H1 (cell line): ENCODE measurements around the gene AFF1. TPM values are rescaled to one million over a fixed set of nuclear protein-coding genes. Genes with fewer than 3 reads are reported as not detected.

ENCODE experiments used
- CTCF ChIA-PET: fragments of 300-600 bp; sonication (Branson Sonifier 250); formaldehyde crosslinking; loops from one replicate; lab custom pipeline; 2021; ENCODE audit not compliant: partially characterized antibody; lab: Charles Lee
- POLR2A ChIA-PET: fragments of 300-600 bp; sonication (Branson Sonifier 250); formaldehyde crosslinking; loops from one replicate; lab custom pipeline; 2021; ENCODE audit warnings: inconsistent platforms; ENCODE audit not compliant: partially characterized antibody; lab: Charles Lee
- DNase-seq, 2 experiments: peaks; one replicate each; pipeline versions ENCODE4 v3.0.0 to v3.0.0-alpha.2; 2010 to 2022; ENCODE audit warnings: low spot score in 2 of 2, low read depth in 1 of 2, mixed read lengths in 1 of 2
- FAIRE-seq: peaks from 2 replicates; lab custom pipeline; 2011; peaks lifted over from hg19 to GRCh38; lab: Jason Lieb, UNC
- H2AFZ ChIP-seq: 2 replicates; pipeline ENCODE4 v1.8.1; 2012; ENCODE audit warnings: low read length, inconsistent platforms
- H2AK5ac ChIP-seq: 2 replicates; pipeline ENCODE4 v1.6.1; 2013; ENCODE audit warnings: low read depth, low read length
- H2BK120ac ChIP-seq: replicated peaks from 2 replicates; pipeline ENCODE3; 2013; ENCODE audit warnings: low read depth, low read length, inconsistent platforms
- H2BK12ac ChIP-seq: 2 replicates; pipeline ENCODE4 v1.6.1; 2013; ENCODE audit warnings: low read depth, low read length
- H2BK15ac ChIP-seq: 2 replicates; pipeline ENCODE4 v1.6.1; 2013; ENCODE audit warnings: low read length
- H2BK20ac ChIP-seq: 2 replicates; pipeline ENCODE4 v1.6.1; 2013; ENCODE audit warnings: low read length
- H2BK5ac ChIP-seq: 2 replicates; pipeline ENCODE4 v1.6.1; 2013; ENCODE audit warnings: low read depth, low read length
- H3K14ac ChIP-seq: 2 replicates; pipeline ENCODE4 v1.6.1; 2013; ENCODE audit warnings: inconsistent platforms; ENCODE audit not compliant: insufficient read length
- H3K18ac ChIP-seq: 2 replicates; pipeline ENCODE4 v1.6.1; 2013; ENCODE audit warnings: low read length; ENCODE audit errors: extremely low read depth
- H3K23ac ChIP-seq: 2 replicates; pipeline ENCODE4 v1.6.1; 2013; ENCODE audit warnings: inconsistent platforms; ENCODE audit not compliant: insufficient read length
- H3K23me2 ChIP-seq: 2 replicates; pipeline ENCODE4 v1.6.1; 2013; ENCODE audit warnings: low read depth, low read length
- H3K27ac ChIP-seq: 2 replicates; pipeline ENCODE4 v1.6.1; 2011; ENCODE audit warnings: low read depth, low read length, inconsistent platforms
- H3K27me3 ChIP-seq, 4 experiments: replicated peaks in 1 of 4; 1 replicate in 1 of 4; 2 replicates in 3 of 4; pipeline versions ENCODE4 v1.6.1 to v1.8.1; 2011 to 2013; ENCODE audit warnings: low read length in 3 of 4, mild to moderate bottlenecking in 3 of 4, inconsistent platforms in 2 of 4, mixed read lengths in 2 of 4, moderate library complexity in 1 of 4; ENCODE audit not compliant: control insufficient read depth in 3 of 4, insufficient read depth in 3 of 4; ENCODE audit errors: extremely low read depth in 1 of 4
- H3K36me3 ChIP-seq, 4 experiments: 2 replicates each; pipeline versions ENCODE4 v1.6.1 to v1.8.1; 2011 to 2013; ENCODE audit warnings: mild to moderate bottlenecking in 4 of 4, low read length in 3 of 4, moderate library complexity in 2 of 4, control low read depth in 1 of 4, inconsistent platforms in 1 of 4; ENCODE audit not compliant: insufficient read depth in 4 of 4, control insufficient read depth in 2 of 4
- H3K4ac ChIP-seq: replicated peaks from 2 replicates; pipeline ENCODE3; 2013; ENCODE audit warnings: low read length, low read depth, mixed read lengths, inconsistent platforms; ENCODE audit not compliant: insufficient read length
- H3K4me1 ChIP-seq, 4 experiments: replicated peaks in 1 of 4; 1 replicate in 1 of 4; 2 replicates in 3 of 4; pipeline versions ENCODE4 v1.6.1 to v1.8.1; 2011 to 2013; ENCODE audit warnings: low read length in 3 of 4, inconsistent platforms in 2 of 4, mixed read lengths in 1 of 4; ENCODE audit not compliant: insufficient read depth in 4 of 4, control insufficient read depth in 3 of 4
- H3K4me2 ChIP-seq, 2 experiments: 2 replicates each; pipeline versions ENCODE4 v1.6.1 to v1.8.1; 2011 to 2013; ENCODE audit warnings: low read depth in 2 of 2, low read length in 2 of 2, control low read depth in 1 of 2, inconsistent platforms in 1 of 2, mild to moderate bottlenecking in 1 of 2; ENCODE audit not compliant: insufficient read depth in 1 of 2
- H3K4me3 ChIP-seq, 4 experiments: fragments of 200-600, 300-600 bp in 1 of 4; sonication (generic), shearing (Covaris generic), sonication (Bioruptor Twin) in 1 of 4; 2 replicates each; pipeline versions ENCODE4 v1.5.1 to v1.8.1; 2011 to 2016; ENCODE audit warnings: low read length in 4 of 4, low read depth in 3 of 4, control low read depth in 2 of 4, inconsistent platforms in 2 of 4, mild to moderate bottlenecking in 2 of 4, mixed read lengths in 1 of 4, moderate library complexity in 1 of 4; ENCODE audit not compliant: insufficient read depth in 2 of 4; ENCODE audit errors: extremely low read depth in 1 of 4
- H3K56ac ChIP-seq: replicated peaks from 2 replicates; pipeline ENCODE3; 2013; ENCODE audit warnings: low read depth, mild to moderate bottlenecking, mixed read lengths, low read length, inconsistent platforms; ENCODE audit not compliant: insufficient read length
- H3K79me1 ChIP-seq: 2 replicates; pipeline ENCODE4 v1.6.1; 2013; ENCODE audit warnings: low read depth, low read length, control low read depth
- H3K79me2 ChIP-seq, 2 experiments: 2 replicates each; pipeline versions ENCODE4 v1.6.1 to v1.8.1; 2012 to 2013; ENCODE audit warnings: low read length in 2 of 2, mild to moderate bottlenecking in 2 of 2, inconsistent platforms in 1 of 2; ENCODE audit not compliant: insufficient read depth in 2 of 2, control insufficient read depth in 1 of 2
- H3K9ac ChIP-seq, 4 experiments: replicated peaks in 1 of 4; 1 replicate in 1 of 4; 2 replicates in 3 of 4; pipeline versions ENCODE4 v1.6.1 to v1.8.1; 2011 to 2013; ENCODE audit warnings: low read depth in 3 of 4, low read length in 3 of 4, control low read depth in 2 of 4, mild to moderate bottlenecking in 2 of 4, moderate library complexity in 2 of 4, inconsistent platforms in 1 of 4; ENCODE audit errors: extremely low read depth in 1 of 4
- H3K9me3 ChIP-seq, 2 experiments: 2 replicates each; pipeline versions ENCODE4 v1.6.1 to v1.8.1; 2012 to 2013; ENCODE audit warnings: mild to moderate bottlenecking in 2 of 2, moderate library complexity in 2 of 2, control low read depth in 1 of 2, inconsistent platforms in 1 of 2, low read depth in 1 of 2, low read length in 1 of 2, mixed read lengths in 1 of 2; ENCODE audit not compliant: insufficient read depth in 2 of 2
- H4K20me1 ChIP-seq, 2 experiments: replicated peaks in 1 of 2; 2 replicates each; pipeline versions ENCODE3 to v1.8.1; 2011 to 2013; ENCODE audit warnings: inconsistent platforms in 2 of 2, low read length in 2 of 2, mild to moderate bottlenecking in 1 of 2; ENCODE audit not compliant: insufficient read depth in 2 of 2, control insufficient read depth in 1 of 2
- H4K5ac ChIP-seq: 2 replicates; pipeline ENCODE4 v1.6.1; 2013; ENCODE audit warnings: low read length, low read depth, mixed read lengths, inconsistent platforms; ENCODE audit not compliant: insufficient read length
- H4K8ac ChIP-seq: 2 replicates; pipeline ENCODE4 v1.8.0; 2013; ENCODE audit warnings: mild to moderate bottlenecking, moderate library complexity, low read length, inconsistent platforms; ENCODE audit not compliant: insufficient read depth; ENCODE audit errors: extremely low read depth
- H4K91ac ChIP-seq: replicated peaks from 2 replicates; pipeline ENCODE3; 2013; ENCODE audit warnings: low read length, mixed read lengths, inconsistent platforms; ENCODE audit not compliant: insufficient read length
- ASH2L ChIP-seq: fragments of 200-600, 300-600 bp; sonication (generic); IDR thresholded peaks from one replicate; pipeline ENCODE4 v1.7.1; 2017; ENCODE audit warnings: low read length
- EGR1 ChIP-seq: IDR thresholded peaks from 2 replicates; pipeline ENCODE4 v1.6.1; 2011; ENCODE audit warnings: low read depth, low read length, borderline replicate concordance
- SIX5 ChIP-seq: IDR thresholded peaks from 2 replicates; pipeline ENCODE4 v1.6.1; 2011; ENCODE audit warnings: mild to moderate bottlenecking, low read depth, low read length
- WGBS, 2 experiments: shearing (Covaris generic) in 1 of 2; methylation state at CpG; one replicate each; pipeline versions ENCODE4 v1.1.6 to v1.1.7; 2013 to 2015; ENCODE audit warnings: low lambda C conversion rate in 2 of 2, mixed read lengths in 2 of 2, inconsistent platforms in 1 of 2, low coverage in 1 of 2, missing lambda C conversion rate in 1 of 2; ENCODE audit not compliant: insufficient replicate concordance in 2 of 2, insufficient coverage in 1 of 2, insufficient read length in 1 of 2; ENCODE audit errors: extremely low coverage in 1 of 2, missing lambda C conversion rate in 1 of 2; 5-methylcytosine and 5-hydroxymethylcytosine counted together
- polyA plus RNA-seq, 7 experiments: library from polyadenylated mRNA; depleted of rRNA in 3 of 7; stranded (reverse) in 5 of 7; unstranded in 2 of 7; fragments of >200 nt in 5 of 7; fragments of 200-250 nt in 2 of 7; gene quantifications; 1 replicate in 5 of 7; 2 replicates in 1 of 7; 4 replicates in 1 of 7; pipeline versions ENCODE4 v1.2.1 to v1.2.3, GENCODE V29; 2011 to 2013; ENCODE audit warnings: missing spikeins in 2 of 7, mixed read lengths in 2 of 7
- total RNA-seq: library from RNA; stranded (reverse); fragmentation: NEBNext Ultra II Directional; extraction: Animal tissue kit (Norgen Biotek cat#: 25700); gene quantifications from 2 replicates; pipeline ENCODE4 v1.2.1, GENCODE V29; 2021
- TF ChIP-seq, protein P1 (sequence below): IDR thresholded peaks from 2 replicates; pipeline ENCODE4 v1.6.1; 2012; ENCODE audit warnings: inconsistent platforms
- TF ChIP-seq, protein P2 (sequence below): IDR thresholded peaks from 2 replicates; pipeline ENCODE4 v1.6.1; 2012; ENCODE audit warnings: inconsistent platforms

Gene AFF1
- total and polyA plus RNA-seq, 2 of the 8 experiments (the other 6 are each of a cell fraction or from before 2014, with no cell fraction given) = 14.8 to 85.5 TPM

DNA sequence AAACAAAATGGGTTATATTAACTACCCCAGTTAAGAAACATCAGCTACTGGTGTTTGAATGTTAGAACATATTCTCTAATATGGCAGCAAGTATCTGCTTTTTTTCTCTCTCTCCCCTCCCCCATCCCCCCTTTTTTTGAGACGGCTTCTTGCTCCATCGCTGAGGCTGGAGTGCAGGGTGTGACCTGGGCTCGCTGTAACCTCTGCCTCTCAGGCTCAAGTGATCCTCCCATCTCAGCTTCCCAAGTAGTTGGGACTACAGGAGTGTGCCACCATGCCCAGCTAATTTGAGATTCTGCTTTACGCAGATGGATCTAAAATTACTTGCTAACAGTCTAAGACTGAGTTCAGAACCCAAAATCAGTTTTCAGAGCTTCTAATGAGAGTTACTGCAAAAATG lies 101.9 kb downstream of the AFF1 start:
- Histone ChIP-seq H2BK15ac (no peak overlapping the region), H3K56ac (no peak overlapping the region), H3K79me1 (0 out of 2 replicates have a peak, but pooled peaks cover 8% of the 10 kb centered on the region), H3K4me2 (no peak overlapping the region; a peak in 1 of 4 replicates), H2BK5ac (no peak overlapping the region), H3K4me3 (no peak overlapping the region), H4K91ac (no peak overlapping the region), H3K4me1 (peaks cover 2 to 31% (median 20%) of the 10 kb centered on the region in 4 experiments), H3K9me3 (no peaks in the 10 kb centered on the region), H4K8ac (no peak overlapping the region), H2BK12ac (no peak overlapping the region), H3K18ac (no peak overlapping the region), H3K36me3 (no peaks in the 10 kb centered on the region), H2AFZ (no peak overlapping the region), H3K23ac (no peak overlapping the region), H3K4ac (no peak overlapping the region), H3K27ac (no peak overlapping the region), H3K9ac (no peak overlapping the region), H4K5ac (no peak overlapping the region), H2BK120ac (no peak overlapping the region), H3K14ac (no peak overlapping the region), H3K79me2 (peaks cover 14 to 95% of the 10 kb centered on the region in 2 experiments), H3K23me2 (peaks cover 2% of the 10 kb centered on the region; the same call in 1 of the 2 replicates), H2BK20ac (no peak overlapping the region), H3K27me3 (no peaks in the 10 kb centered on the region), H4K20me1 (peaks cover 27 to 29% of the 10 kb centered on the region in 2 experiments), H2AK5ac (no peak overlapping the region)
- CTCF ChIA-PET = interaction anchor here (0.6 to 2.3 kb wide), 6 partner anchors 39 to 114 kb away, joined by 3 to 6 read pairs (median 4); no protein-coding TSS in a partner anchor
- POLR2A ChIA-PET = interaction anchor here (1.3 to 1.6 kb wide), 3 partner anchors 22 to 77 kb away, joined by 3 to 4 read pairs (median 4); no protein-coding TSS in a partner anchor
- WGBS, 2 experiments = 79% methylated on average over 4 of the region's 4 CpGs; no CpG with 5 or more reads in 1 of the 2 experiments
- DNase-seq = no peak
- no peak for FAIRE-seq
- no peak for TF ChIP-seq EGR1
- TF ChIP-seq, protein P1, sequence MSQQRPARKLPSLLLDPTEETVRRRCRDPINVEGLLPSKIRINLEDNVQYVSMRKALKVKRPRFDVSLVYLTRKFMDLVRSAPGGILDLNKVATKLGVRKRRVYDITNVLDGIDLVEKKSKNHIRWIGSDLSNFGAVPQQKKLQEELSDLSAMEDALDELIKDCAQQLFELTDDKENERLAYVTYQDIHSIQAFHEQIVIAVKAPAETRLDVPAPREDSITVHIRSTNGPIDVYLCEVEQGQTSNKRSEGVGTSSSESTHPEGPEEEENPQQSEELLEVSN = no peak
- no peak for TF ChIP-seq ASH2L
- no peak for TF ChIP-seq SIX5
- TF ChIP-seq, protein P2, sequence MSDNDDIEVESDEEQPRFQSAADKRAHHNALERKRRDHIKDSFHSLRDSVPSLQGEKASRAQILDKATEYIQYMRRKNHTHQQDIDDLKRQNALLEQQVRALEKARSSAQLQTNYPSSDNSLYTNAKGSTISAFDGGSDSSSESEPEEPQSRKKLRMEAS = no peak
